NCI-H2227 (cell line): ENCODE measurements around the gene WASHC2C.
A peak's percentile ranks its signal among the peaks of the same experiment; 100 is the strongest.
"Not testable (repeated sequence)": the region's sequence is repeated elsewhere in the genome, so short reads cannot be mapped to it uniquely, and the experiment has no call there.

ENCODE experiments used
- DNase-seq: peaks from one replicate; lab custom pipeline; 2025; ENCODE audit not compliant: unreplicated experiment; lab: John Stamatoyannopoulos, UW

The WASHC2C gene

GRCh38 chr10:45726703-45727420 is at the start of gene WASHC2C:
Gene WASHC2C, plus strand, starts transcription at chr10:45727266. Its CDS starts 52 bp downstream, at chr10:45727318.
- peak; percentile 91 for DNase-seq

- DNase-seq, result not testable (repeated sequence)
Measured at GRCh38 chr10:45678467-45678866, 48.6 kb upstream of the WASHC2C start.

- DNase-seq, result not testable (repeated sequence)
Measured at GRCh38 chr10:45710200-45710796, 16.8 kb upstream of the WASHC2C start.

- not testable (repeated sequence) for DNase-seq
Measured at GRCh38 chr10:45711223-45711622, 15.8 kb upstream of the WASHC2C start.

- peak; percentile 35 for DNase-seq
Measured at GRCh38 chr10:45717053-45717452, 10.0 kb upstream of the WASHC2C start.

GRCh38 chr10:45717642-45718041 is 9.4 kb upstream of the WASHC2C start:
- not testable (repeated sequence) for DNase-seq

- not testable (repeated sequence) for DNase-seq
Measured at GRCh38 chr10:45721503-45721902, 5.6 kb upstream of the WASHC2C start.

- DNase-seq, result not testable (repeated sequence)
Measured at GRCh38 chr10:45723851-45724250, 3.2 kb upstream of the WASHC2C start.

GRCh38 chr10:45727421-45727965 is 427 bp downstream of the WASHC2C start:
- not testable (repeated sequence) for DNase-seq

- not testable (repeated sequence) for DNase-seq
Measured at GRCh38 chr10:45734449-45734848, 7.4 kb downstream of the WASHC2C start.

- not testable (repeated sequence) for DNase-seq
Measured at GRCh38 chr10:45734867-45735266, 7.8 kb downstream of the WASHC2C start.

- not testable (repeated sequence) for DNase-seq
Measured at GRCh38 chr10:45741559-45741958, 14.5 kb downstream of the WASHC2C start.

- DNase-seq, result not testable (repeated sequence)
Measured at GRCh38 chr10:45742014-45742413, 14.9 kb downstream of the WASHC2C start.

GRCh38 chr10:45751141-45751540 is 24.1 kb downstream of the WASHC2C start:
- DNase-seq, result not testable (repeated sequence)

GRCh38 chr10:45752210-45752609 is 25.1 kb downstream of the WASHC2C start:
- DNase-seq, result not testable (repeated sequence)

GRCh38 chr10:45753979-45754495 is 27.0 kb downstream of the WASHC2C start:
- not testable (repeated sequence) for DNase-seq

GRCh38 chr10:45755083-45755482 is 28.0 kb downstream of the WASHC2C start:
- not testable (repeated sequence) for DNase-seq

- DNase-seq, result not testable (repeated sequence)
Measured at GRCh38 chr10:45756065-45756464, 29.0 kb downstream of the WASHC2C start.

GRCh38 chr10:45757661-45758396 is 30.8 kb downstream of the WASHC2C start:
- not testable (repeated sequence) for DNase-seq

GRCh38 chr10:45761622-45762021 is 34.6 kb downstream of the WASHC2C start:
- not testable (repeated sequence) for DNase-seq

- DNase-seq, result not testable (repeated sequence)
Measured at GRCh38 chr10:45763037-45763436, 36.0 kb downstream of the WASHC2C start.
